Body of pancreas (tissue), 4 donors: ENCODE measurements around the gene TRPV6. TPM values are rescaled to one million over a fixed set of nuclear protein-coding genes. Genes with fewer than 3 reads are reported as not detected.

Experiments used
- ATAC-seq: fragments of 150-250 bp; one replicate; pipeline ENCODE4 v1.9.1; 2016
- DNase-seq, 4 donors: peaks; one replicate each; pipeline ENCODE4 v3.0.0-alpha.2; 2019
- H3K27ac ChIP-seq, 4 donors: fragments of 200-600 bp; sonication (generic); 1 replicate in 3 of 4; 2 replicates in 1 of 4; pipeline versions ENCODE4 v1.5.1 to v1.6.1; 2016 to 2019; ENCODE audit warnings: mild to moderate bottlenecking in 1 of 4, mixed read lengths in 1 of 4, moderate library complexity in 1 of 4
- H3K27me3 ChIP-seq, 2 donors: fragments of 200-600 bp; sonication (generic); one replicate each; pipeline ENCODE4 v1.6.0; 2016; ENCODE audit warnings: mild to moderate bottlenecking in 1 of 2
- H3K36me3 ChIP-seq, 2 donors: fragments of 200-600 bp; sonication (generic); replicated peaks in 1 of 2; 2 replicates each; pipeline ENCODE4 v1.5.1; 2016; ENCODE audit warnings: low read depth in 2 of 2; ENCODE audit not compliant: insufficient read depth in 1 of 2
- H3K4me1 ChIP-seq: fragments of 200-600 bp; sonication (generic); one replicate; pipeline ENCODE4 v1.6.0; 2016
- H3K4me3 ChIP-seq, 2 donors: fragments of 200-600 bp; sonication (generic); 1 replicate in 1 of 2; 2 replicates in 1 of 2; pipeline ENCODE4 v1.5.1; 2016 to 2019
- H3K9me3 ChIP-seq, 3 donors: fragments of 200-600 bp; sonication (generic); 1 replicate in 2 of 3; 2 replicates in 1 of 3; pipeline ENCODE4 v1.5.1; 2016
- CTCF ChIP-seq, 7 experiments: fragments of 450-650 bp in 4 of 7; fragments of 200-600 bp in 3 of 7; sonication (generic) in 3 of 7; IDR thresholded peaks; one replicate each; pipeline ENCODE4 v1.5.1; 2016 to 2019; ENCODE audit warnings: antibody characterized with exemption in 7 of 7
- POLR2A ChIP-seq, 3 donors: fragments of 450-650 bp; IDR thresholded peaks; one replicate each; pipeline ENCODE4 v1.6.1; 2016; ENCODE audit warnings: antibody characterized with exemption in 3 of 3, mild to moderate bottlenecking in 2 of 3
- WGBS, 2 donors: methylation state at CpG; one replicate each; pipeline ENCODE4 v1.1.5; 2017; 5-methylcytosine and 5-hydroxymethylcytosine counted together
- intact Hi-C: fragments of 100-400 bp; cut with DNase I; formaldehyde crosslinking; loops from one replicate; pipeline ENCODE4 v1.15.1; 2023
- total RNA-seq, 2 donors: library from RNA; depleted of rRNA; stranded (reverse); fragments of >200 nt; gene quantifications; one replicate each; pipeline ENCODE4 v1.1.0, GENCODE V29; 2016

The TRPV6 gene
- total RNA-seq, 2 donors from 2014 or later, result 61.7 to 110 TPM

GRCh38 chr7:142910481-142910880 is 24.9 kb upstream of the TRPV6 start:
- ATAC-seq, result no peak
- peaks cover 56% of the 10 kb centered on the region for H3K4me1 ChIP-seq
- H3K27me3 ChIP-seq, result no peaks in the 10 kb centered on the region
- no peaks in the 10 kb centered on the region for H3K36me3 ChIP-seq
- no peak for DNase-seq
- no peaks in the 10 kb centered on the region for H3K9me3 ChIP-seq
- TF ChIP-seq POLR2A (IDR thresholded peaks at IDR 0.05) (no peak), CTCF (IDR thresholded peaks at IDR 0.05) (no peak)
- 27 to 35% methylated on average over 2 of the region's 2 CpGs for WGBS, 2 donors
- intact Hi-C loops, result no loop called here
- H3K27ac ChIP-seq, result peak overlapping the region; percentile 33 to 91 (median 64)
- no peak overlapping the region for H3K4me3 ChIP-seq

GRCh38 chr7:142910031-142910433 is 24.5 kb upstream of the TRPV6 start:
- peak; percentile 76 for ATAC-seq
- Histone ChIP-seq H3K9me3 (no peaks in the 10 kb centered on the region), H3K27me3 (no peaks in the 10 kb centered on the region), H3K4me3 (no peak overlapping the region), H3K4me1 (peaks cover 56% of the 10 kb centered on the region), H3K36me3 (no peaks in the 10 kb centered on the region), H3K27ac (peak overlapping the region; percentile 33 to 91 (median 80))
- TF ChIP-seq CTCF (IDR thresholded peaks at IDR 0.05) (no peak), POLR2A (IDR thresholded peaks at IDR 0.05) (no peak)
- peak in 1 of 4 donors; percentile 17 for DNase-seq
- WGBS, 2 donors, result 8 to 19% methylated on average over 2 of the region's 2 CpGs
- intact Hi-C loops, result no loop called here

GRCh38 chr7:142908921-142909890 is 23.7 kb upstream of the TRPV6 start:
- intact Hi-C loops, result no loop called here
- TF ChIP-seq POLR2A (IDR thresholded peaks at IDR 0.05) (peak in 2 of 3 donors; percentile 53 to 56), CTCF (IDR thresholded peaks at IDR 0.05) (peak in 5 of 7 experiments; percentile 13 to 40 (median 34))
- no peaks in the 10 kb centered on the region for H3K9me3 ChIP-seq
- peak; percentile 40 to 77 (median 47) for DNase-seq
- H3K4me1 ChIP-seq, result peaks cover 54% of the 10 kb centered on the region
- H3K36me3 ChIP-seq, result no peaks in the 10 kb centered on the region
- H3K27me3 ChIP-seq, result no peaks in the 10 kb centered on the region
- H3K4me3 ChIP-seq, result no peak overlapping the region
- peak overlapping the region; percentile 59 to 91 (median 80) for H3K27ac ChIP-seq
- peak; percentile 82 for ATAC-seq
- WGBS, 2 donors, result 37% methylated on average over 21 of the region's 21 CpGs

- TF ChIP-seq POLR2A (IDR thresholded peaks at IDR 0.05) (no peak), CTCF (IDR thresholded peaks at IDR 0.05) (no peak)
- H3K27ac ChIP-seq, result peak overlapping the region; percentile 55 to 91 (median 80)
- H3K36me3 ChIP-seq, result no peaks in the 10 kb centered on the region
- no peaks in the 10 kb centered on the region for H3K27me3 ChIP-seq
- DNase-seq, result no peak
- 49 to 59% methylated on average over 10 to 11 of the region's 11 CpGs for WGBS, 2 donors
- H3K4me1 ChIP-seq, result peaks cover 46% of the 10 kb centered on the region
- intact Hi-C loops, result no loop called here
- no peak for ATAC-seq
- no peak overlapping the region for H3K4me3 ChIP-seq
- H3K9me3 ChIP-seq, result no peaks in the 10 kb centered on the region
Measured at GRCh38 chr7:142908290-142908689, 22.7 kb upstream of the TRPV6 start.
